Measurements from ENCODE around the gene TUBE1.

TUBE1 gene

DNA sequence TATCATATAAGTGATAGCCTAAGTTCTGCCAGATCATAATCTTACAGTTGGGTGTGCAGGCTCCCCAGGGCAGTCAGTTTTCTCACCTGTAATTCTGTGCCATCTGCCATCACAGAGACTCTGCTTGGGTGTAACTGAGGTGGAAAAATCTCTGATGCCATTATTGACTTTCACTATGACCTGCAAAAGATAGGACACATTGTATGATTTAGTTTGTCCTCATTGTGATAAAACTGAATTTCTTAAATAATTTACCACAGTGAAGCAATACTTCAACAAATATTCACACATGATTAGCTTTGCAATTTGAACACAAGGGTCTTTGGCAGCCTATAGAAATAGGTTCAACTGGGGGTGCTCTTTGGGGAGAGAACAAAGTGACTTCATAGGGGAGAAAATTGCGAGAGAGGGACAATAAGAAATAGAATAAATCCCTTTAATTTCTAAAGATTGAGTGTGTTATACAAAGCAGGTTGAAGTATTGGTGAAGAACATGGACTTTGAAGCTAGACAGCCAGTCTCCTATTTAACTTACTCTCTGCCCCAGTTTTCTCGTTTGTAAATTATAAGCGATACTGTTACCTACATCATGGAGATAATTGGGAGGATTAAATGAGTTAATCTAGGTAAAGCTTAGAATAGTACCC lies 27.4 kb upstream of the TUBE1 start:
- no peak for ATAC-seq
- TF ChIP-seq RARB (CRISPR knock-in tag; IDR thresholded peaks at IDR 0.05), result no peak
- no peak for TF ChIP-seq ISL1 (CRISPR knock-in tag; IDR thresholded peaks at IDR 0.05)
- TF ChIP-seq GLIS3 (CRISPR knock-in tag; IDR thresholded peaks at IDR 0.05), result no peak
- TF ChIP-seq PATZ1 (CRISPR knock-in tag; IDR thresholded peaks at IDR 0.05; ENCODE audit: borderline replicate concordance), result no peak
- no peak for TF ChIP-seq ARNTL (CRISPR knock-in tag; IDR thresholded peaks at IDR 0.05; ENCODE audit: borderline replicate concordance, low read depth)
- TF ChIP-seq ZNF8 (CRISPR knock-in tag; IDR thresholded peaks at IDR 0.05), result no peak
- TF ChIP-seq ZNF565 (CRISPR knock-in tag; conservative IDR thresholded peaks at IDR 0.05; ENCODE audit: low read depth), result no peak

DNA sequence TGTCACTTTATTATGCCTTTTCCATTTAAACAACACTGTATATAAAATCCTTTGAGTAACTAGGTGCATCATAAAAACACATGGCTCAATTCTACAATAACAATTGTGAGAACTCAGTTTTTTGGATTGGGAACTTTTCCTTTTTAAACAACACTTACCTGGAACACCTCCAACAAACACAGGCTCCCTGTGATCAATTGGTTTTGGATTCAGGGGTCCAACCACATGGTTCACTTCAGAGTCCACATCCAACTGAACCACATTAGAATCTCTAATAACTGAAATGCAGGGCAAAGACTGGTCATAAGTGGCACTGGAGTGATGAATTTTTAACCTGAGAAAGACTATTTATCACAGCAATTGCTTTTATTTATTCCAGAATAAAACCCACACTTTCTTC lies 26.6 kb upstream of the TUBE1 start:
- TF ChIP-seq, protein P1, sequence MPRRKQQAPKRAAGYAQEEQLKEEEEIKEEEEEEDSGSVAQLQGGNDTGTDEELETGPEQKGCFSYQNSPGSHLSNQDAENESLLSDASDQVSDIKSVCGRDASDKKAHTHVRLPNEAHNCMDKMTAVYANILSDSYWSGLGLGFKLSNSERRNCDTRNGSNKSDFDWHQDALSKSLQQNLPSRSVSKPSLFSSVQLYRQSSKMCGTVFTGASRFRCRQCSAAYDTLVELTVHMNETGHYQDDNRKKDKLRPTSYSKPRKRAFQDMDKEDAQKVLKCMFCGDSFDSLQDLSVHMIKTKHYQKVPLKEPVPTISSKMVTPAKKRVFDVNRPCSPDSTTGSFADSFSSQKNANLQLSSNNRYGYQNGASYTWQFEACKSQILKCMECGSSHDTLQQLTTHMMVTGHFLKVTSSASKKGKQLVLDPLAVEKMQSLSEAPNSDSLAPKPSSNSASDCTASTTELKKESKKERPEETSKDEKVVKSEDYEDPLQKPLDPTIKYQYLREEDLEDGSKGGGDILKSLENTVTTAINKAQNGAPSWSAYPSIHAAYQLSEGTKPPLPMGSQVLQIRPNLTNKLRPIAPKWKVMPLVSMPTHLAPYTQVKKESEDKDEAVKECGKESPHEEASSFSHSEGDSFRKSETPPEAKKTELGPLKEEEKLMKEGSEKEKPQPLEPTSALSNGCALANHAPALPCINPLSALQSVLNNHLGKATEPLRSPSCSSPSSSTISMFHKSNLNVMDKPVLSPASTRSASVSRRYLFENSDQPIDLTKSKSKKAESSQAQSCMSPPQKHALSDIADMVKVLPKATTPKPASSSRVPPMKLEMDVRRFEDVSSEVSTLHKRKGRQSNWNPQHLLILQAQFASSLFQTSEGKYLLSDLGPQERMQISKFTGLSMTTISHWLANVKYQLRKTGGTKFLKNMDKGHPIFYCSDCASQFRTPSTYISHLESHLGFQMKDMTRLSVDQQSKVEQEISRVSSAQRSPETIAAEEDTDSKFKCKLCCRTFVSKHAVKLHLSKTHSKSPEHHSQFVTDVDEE (CRISPR knock-in tag; IDR thresholded peaks at IDR 0.05), result no peak
- no peak for ATAC-seq

DNA sequence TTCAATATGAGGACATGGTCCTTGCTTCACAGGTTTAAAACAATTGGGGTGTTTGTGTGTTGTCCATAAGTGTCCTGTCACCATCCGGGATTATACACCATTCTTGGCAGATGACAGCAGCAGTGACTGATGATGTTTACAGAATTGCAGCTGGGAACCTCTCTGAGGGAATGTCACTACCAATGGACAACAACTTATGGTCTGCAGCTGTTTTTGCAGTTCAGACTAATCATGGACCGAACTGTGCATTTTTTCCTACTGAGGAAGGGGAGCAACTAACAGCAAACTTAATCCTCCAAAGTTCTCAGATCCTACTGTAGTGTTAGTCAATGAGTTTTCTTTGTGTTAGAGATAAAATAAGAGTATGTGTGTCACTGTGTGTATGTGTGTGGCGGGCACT lies 26.1 kb upstream of the TUBE1 start:
- no peak for ATAC-seq

DNA sequence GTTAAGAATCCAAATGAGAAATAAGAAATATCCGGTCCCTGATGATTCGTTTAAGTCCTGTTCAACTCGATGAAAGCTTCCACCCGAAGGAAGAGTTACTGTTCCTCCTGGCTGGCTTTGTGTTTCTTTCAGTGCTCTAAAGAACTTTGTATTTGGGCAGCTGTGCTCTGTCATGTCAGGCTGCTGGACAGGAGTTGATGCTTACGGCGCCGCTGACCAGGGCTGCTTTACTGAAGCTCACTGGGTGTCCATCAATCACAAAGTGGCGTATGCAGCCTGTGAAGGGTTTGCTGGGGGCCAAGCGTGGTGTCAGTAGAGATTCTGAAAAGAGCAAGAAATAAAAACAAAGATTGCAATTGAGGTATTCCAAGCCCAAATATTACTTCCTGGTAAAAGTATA lies 22.0 kb upstream of the TUBE1 start:
- TF ChIP-seq ZNF8 (CRISPR knock-in tag; IDR thresholded peaks at IDR 0.05) (no peak), TCF4 (CRISPR knock-in tag; IDR thresholded peaks at IDR 0.05; ENCODE audit: borderline replicate concordance) (no peak), TOX (CRISPR knock-in tag; IDR thresholded peaks at IDR 0.05; ENCODE audit: borderline replicate concordance) (no peak), ZFP3 (CRISPR knock-in tag; IDR thresholded peaks at IDR 0.05) (no peak), CSDC2 (CRISPR knock-in tag; IDR thresholded peaks at IDR 0.05) (no peak), CSRNP3 (CRISPR knock-in tag; IDR thresholded peaks at IDR 0.05) (no peak), GLIS3 (CRISPR knock-in tag; IDR thresholded peaks at IDR 0.05) (no peak)
- no peak for ATAC-seq

More for the DNA sequence above, 26.1 kb upstream of the TUBE1 start:
- TF ChIP-seq ISL1 (CRISPR knock-in tag; IDR thresholded peaks at IDR 0.05) (no peak), CREB5 (CRISPR knock-in tag; IDR thresholded peaks at IDR 0.05; ENCODE audit: low read depth) (no peak), ZFP30 (CRISPR knock-in tag; IDR thresholded peaks at IDR 0.05) (no peak), PPARA (CRISPR knock-in tag; IDR thresholded peaks at IDR 0.05; ENCODE audit: borderline replicate concordance) (no peak)

GRCh38 chr6:112106562-112106961 lies 19.3 kb upstream of the TUBE1 start:
- no peak for ATAC-seq
- TF ChIP-seq ISL1 (CRISPR knock-in tag; IDR thresholded peaks at IDR 0.05), result no peak
- TF ChIP-seq ESRRG (CRISPR knock-in tag; IDR thresholded peaks at IDR 0.05), result no peak
- TF ChIP-seq ARNTL (CRISPR knock-in tag; IDR thresholded peaks at IDR 0.05; ENCODE audit: borderline replicate concordance, low read depth), result no peak
- no peak for TF ChIP-seq ZNF70 (CRISPR knock-in tag; IDR thresholded peaks at IDR 0.05)
- no peak for TF ChIP-seq CREB5 (CRISPR knock-in tag; IDR thresholded peaks at IDR 0.05; ENCODE audit: low read depth)
- TF ChIP-seq OSR1 (CRISPR knock-in tag; IDR thresholded peaks at IDR 0.05), result no peak
- TF ChIP-seq RARB (CRISPR knock-in tag; IDR thresholded peaks at IDR 0.05), result no peak
- TF ChIP-seq ZNF8 (CRISPR knock-in tag; IDR thresholded peaks at IDR 0.05), result no peak
- no peak for TF ChIP-seq PATZ1 (CRISPR knock-in tag; IDR thresholded peaks at IDR 0.05; ENCODE audit: borderline replicate concordance)
- no peak for TF ChIP-seq ZC3H10 (CRISPR knock-in tag; IDR thresholded peaks at IDR 0.05)
- TF ChIP-seq, protein P2, sequence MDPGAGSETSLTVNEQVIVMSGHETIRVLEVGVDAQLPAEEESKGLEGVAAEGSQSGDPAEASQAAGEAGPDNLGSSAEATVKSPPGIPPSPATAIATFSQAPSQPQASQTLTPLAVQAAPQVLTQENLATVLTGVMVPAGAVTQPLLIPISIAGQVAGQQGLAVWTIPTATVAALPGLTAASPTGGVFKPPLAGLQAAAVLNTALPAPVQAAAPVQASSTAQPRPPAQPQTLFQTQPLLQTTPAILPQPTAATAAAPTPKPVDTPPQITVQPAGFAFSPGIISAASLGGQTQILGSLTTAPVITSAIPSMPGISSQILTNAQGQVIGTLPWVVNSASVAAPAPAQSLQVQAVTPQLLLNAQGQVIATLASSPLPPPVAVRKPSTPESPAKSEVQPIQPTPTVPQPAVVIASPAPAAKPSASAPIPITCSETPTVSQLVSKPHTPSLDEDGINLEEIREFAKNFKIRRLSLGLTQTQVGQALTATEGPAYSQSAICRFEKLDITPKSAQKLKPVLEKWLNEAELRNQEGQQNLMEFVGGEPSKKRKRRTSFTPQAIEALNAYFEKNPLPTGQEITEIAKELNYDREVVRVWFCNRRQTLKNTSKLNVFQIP (CRISPR knock-in tag; IDR thresholded peaks at IDR 0.05; ENCODE audit: borderline replicate concordance, low read depth), result no peak
- no peak for TF ChIP-seq ZFP30 (CRISPR knock-in tag; IDR thresholded peaks at IDR 0.05)
- no peak for TF ChIP-seq CSDC2 (CRISPR knock-in tag; IDR thresholded peaks at IDR 0.05)

Measured in SK-N-SH treated with all-trans-retinoic acid at 6 μM for 48 hours (cell line).